ENCODE measurements around the gene VKORC1.

The VKORC1 gene

DNA sequence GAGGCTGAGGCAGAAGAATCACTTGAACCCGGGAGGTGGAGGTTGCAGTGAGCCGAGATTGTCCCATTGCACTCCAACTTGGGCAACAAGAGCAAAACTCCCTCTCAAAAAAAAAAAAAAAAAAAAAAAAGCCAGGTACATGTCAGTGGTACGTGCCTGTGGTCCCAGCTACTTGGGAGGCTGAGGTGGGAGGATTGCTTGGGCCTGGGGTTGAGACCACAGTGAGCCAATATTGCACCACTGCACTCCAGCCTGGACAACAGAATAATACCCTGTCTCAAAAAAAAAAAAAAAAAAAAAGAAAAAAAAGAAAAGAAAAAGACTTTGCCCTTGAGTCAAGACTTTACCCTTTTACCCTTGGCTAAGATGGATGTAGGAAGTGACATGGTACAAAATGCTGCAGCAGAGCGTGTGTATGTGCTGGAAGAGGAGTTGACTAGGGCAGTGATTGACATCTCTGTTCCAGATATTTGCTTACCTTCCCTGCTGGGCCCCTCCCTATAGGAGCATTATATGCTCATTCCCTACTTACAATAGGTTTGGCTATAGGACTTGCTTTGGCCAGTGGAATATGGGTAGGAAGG lies 50.6 kb downstream of the VKORC1 start:
- ATAC-seq (ENCODE audit: low read depth) = no peak
- DNase-seq (ENCODE audit: low spot score) = no peak
- no peak overlapping the region for H3K4me3 ChIP-seq (ENCODE audit: severe bottlenecking)

GRCh38 chr16:31043352-31043751 lies 51.2 kb downstream of the VKORC1 start:
- no peaks in the 10 kb centered on the region for H3K9me3 ChIP-seq (ENCODE audit: severe bottlenecking)
- DNase-seq (ENCODE audit: low spot score) (no peak), ATAC-seq (ENCODE audit: low read depth) (no peak)
- peaks cover 4% of the 10 kb centered on the region; the same call in 1 of the 2 replicates for H3K36me3 ChIP-seq (ENCODE audit: low read depth)
- H3K4me1 ChIP-seq (ENCODE audit: insufficient read depth, poor library complexity, severe bottlenecking) = no peaks in the 10 kb centered on the region
- no peaks in the 10 kb centered on the region for H3K27me3 ChIP-seq (ENCODE audit: insufficient read depth, poor library complexity, severe bottlenecking)
- TF ChIP-seq, protein P1, sequence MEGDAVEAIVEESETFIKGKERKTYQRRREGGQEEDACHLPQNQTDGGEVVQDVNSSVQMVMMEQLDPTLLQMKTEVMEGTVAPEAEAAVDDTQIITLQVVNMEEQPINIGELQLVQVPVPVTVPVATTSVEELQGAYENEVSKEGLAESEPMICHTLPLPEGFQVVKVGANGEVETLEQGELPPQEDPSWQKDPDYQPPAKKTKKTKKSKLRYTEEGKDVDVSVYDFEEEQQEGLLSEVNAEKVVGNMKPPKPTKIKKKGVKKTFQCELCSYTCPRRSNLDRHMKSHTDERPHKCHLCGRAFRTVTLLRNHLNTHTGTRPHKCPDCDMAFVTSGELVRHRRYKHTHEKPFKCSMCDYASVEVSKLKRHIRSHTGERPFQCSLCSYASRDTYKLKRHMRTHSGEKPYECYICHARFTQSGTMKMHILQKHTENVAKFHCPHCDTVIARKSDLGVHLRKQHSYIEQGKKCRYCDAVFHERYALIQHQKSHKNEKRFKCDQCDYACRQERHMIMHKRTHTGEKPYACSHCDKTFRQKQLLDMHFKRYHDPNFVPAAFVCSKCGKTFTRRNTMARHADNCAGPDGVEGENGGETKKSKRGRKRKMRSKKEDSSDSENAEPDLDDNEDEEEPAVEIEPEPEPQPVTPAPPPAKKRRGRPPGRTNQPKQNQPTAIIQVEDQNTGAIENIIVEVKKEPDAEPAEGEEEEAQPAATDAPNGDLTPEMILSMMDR (IDR thresholded peaks at IDR 0.05; ENCODE audit: poor library complexity, severe bottlenecking) = no peak
- no peak overlapping the region for H3K27ac ChIP-seq (ENCODE audit: poor library complexity, severe bottlenecking)
- H3K4me3 ChIP-seq (ENCODE audit: severe bottlenecking) = no peak overlapping the region

More for the DNA sequence above, 50.6 kb downstream of the VKORC1 start:
- no peaks in the 10 kb centered on the region for H3K27me3 ChIP-seq (ENCODE audit: insufficient read depth, poor library complexity, severe bottlenecking)
- H3K36me3 ChIP-seq (ENCODE audit: low read depth) = 0 out of 2 replicates have a peak, but pooled peaks cover 3% of the 10 kb centered on the region
- TF ChIP-seq, protein P1 (IDR thresholded peaks at IDR 0.05; ENCODE audit: poor library complexity, severe bottlenecking) = no peak
- H3K9me3 ChIP-seq (ENCODE audit: severe bottlenecking) = no peaks in the 10 kb centered on the region
- no peak overlapping the region for H3K27ac ChIP-seq (ENCODE audit: poor library complexity, severe bottlenecking)
- no peaks in the 10 kb centered on the region for H3K4me1 ChIP-seq (ENCODE audit: insufficient read depth, poor library complexity, severe bottlenecking)

DNA sequence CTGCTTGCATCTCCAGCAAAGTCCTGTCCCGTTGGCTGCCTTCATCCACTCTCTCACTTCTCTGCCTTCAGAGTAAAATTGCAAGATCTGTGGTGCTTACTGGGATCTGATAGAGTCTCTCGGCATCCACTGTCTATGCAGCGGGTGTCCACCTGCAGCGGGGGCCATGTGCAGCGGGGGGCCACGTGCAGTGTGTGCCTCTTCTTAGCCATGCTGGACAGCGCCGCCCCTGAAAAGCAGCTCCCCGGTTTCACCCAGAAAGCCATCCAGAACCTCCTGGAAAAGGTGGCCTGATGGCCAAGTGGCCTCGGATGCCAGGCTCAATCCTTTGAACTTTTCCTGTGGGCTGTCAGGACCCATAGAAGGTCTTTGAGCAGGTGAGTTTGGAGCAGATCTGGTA lies 51.7 kb downstream of the VKORC1 start:
- Histone ChIP-seq H3K4me1 (ENCODE audit: insufficient read depth, poor library complexity, severe bottlenecking) (no peaks in the 10 kb centered on the region), H3K27me3 (ENCODE audit: insufficient read depth, poor library complexity, severe bottlenecking) (no peaks in the 10 kb centered on the region), H3K36me3 (ENCODE audit: low read depth) (peaks cover 9% of the 10 kb centered on the region; the same call in 1 of the 2 replicates), H3K27ac (ENCODE audit: poor library complexity, severe bottlenecking) (no peak overlapping the region), H3K4me3 (ENCODE audit: severe bottlenecking) (no peak overlapping the region), H3K9me3 (ENCODE audit: severe bottlenecking) (no peaks in the 10 kb centered on the region)
- ATAC-seq (ENCODE audit: low read depth) = no peak
- no peak for DNase-seq (ENCODE audit: low spot score)
- TF ChIP-seq, protein P1 (IDR thresholded peaks at IDR 0.05; ENCODE audit: poor library complexity, severe bottlenecking) = no peak
